ENCODE measurements around the gene DAPK2. TPM values are rescaled to one million over a fixed set of nuclear protein-coding genes. Genes with fewer than 3 reads are reported as not detected.
A peak's percentile ranks its signal among the peaks of the same experiment; 100 is the strongest.

Gene DAPK2
- total and polyA plus RNA-seq, 2 donors from 2014 or later: 3.0 to 3.8 TPM

DNA sequence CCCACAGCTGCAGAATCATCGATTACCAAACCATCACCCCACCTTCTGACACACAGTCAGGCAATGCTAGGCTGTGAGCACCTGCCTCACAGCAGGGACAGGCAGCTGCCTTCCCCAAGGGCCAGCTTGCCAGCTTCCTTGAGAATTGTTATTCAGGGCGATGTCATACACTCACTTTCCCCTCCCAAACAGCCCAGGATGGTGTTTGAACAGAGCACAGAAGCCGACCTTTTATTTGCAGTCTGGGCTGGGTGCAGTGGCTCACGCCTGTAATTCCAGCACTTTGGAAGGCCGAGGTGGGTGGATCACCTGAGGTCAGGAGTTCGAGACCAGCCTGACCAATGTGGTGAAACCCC is 128.0 kb downstream of the DAPK2 start:
- FAIRE-seq: no peak
- H3K9me3 ChIP-seq (ENCODE audit: control insufficient read depth in 2 of 3, insufficient read depth in 1 of 3, low read length in 3 of 3): no peaks in the 10 kb centered on the region
- no peak overlapping the region for H3K4me3 ChIP-seq (ENCODE audit: low read length in 3 of 3)
- H3K27me3 ChIP-seq (ENCODE audit: control insufficient read depth, insufficient read depth, low read length): no peaks in the 10 kb centered on the region
- no peak for DNase-seq
- H3K9ac ChIP-seq (ENCODE audit: low read length in 3 of 3): no peak overlapping the region
- H3K27ac ChIP-seq (ENCODE audit: low read depth in 2 of 2, low read length in 2 of 2): no peak overlapping the region
- intact Hi-C loops (cut with DNase I): no loop called here
- H3K36me3 ChIP-seq (ENCODE audit: control insufficient read depth in 2 of 3, insufficient read depth in 3 of 3, low read length in 3 of 3): no peaks in the 10 kb centered on the region
- TF ChIP-seq, protein P1, sequence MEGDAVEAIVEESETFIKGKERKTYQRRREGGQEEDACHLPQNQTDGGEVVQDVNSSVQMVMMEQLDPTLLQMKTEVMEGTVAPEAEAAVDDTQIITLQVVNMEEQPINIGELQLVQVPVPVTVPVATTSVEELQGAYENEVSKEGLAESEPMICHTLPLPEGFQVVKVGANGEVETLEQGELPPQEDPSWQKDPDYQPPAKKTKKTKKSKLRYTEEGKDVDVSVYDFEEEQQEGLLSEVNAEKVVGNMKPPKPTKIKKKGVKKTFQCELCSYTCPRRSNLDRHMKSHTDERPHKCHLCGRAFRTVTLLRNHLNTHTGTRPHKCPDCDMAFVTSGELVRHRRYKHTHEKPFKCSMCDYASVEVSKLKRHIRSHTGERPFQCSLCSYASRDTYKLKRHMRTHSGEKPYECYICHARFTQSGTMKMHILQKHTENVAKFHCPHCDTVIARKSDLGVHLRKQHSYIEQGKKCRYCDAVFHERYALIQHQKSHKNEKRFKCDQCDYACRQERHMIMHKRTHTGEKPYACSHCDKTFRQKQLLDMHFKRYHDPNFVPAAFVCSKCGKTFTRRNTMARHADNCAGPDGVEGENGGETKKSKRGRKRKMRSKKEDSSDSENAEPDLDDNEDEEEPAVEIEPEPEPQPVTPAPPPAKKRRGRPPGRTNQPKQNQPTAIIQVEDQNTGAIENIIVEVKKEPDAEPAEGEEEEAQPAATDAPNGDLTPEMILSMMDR (IDR thresholded peaks at IDR 0.05; ENCODE audit: borderline replicate concordance, extremely low read depth, insufficient read depth): no peak
- peaks cover 0 to 5% (median 0%) of the 10 kb centered on the region in 3 donors for H3K4me1 ChIP-seq (ENCODE audit: control insufficient read depth in 2 of 3, insufficient read depth in 2 of 3, low read depth in 1 of 3, low read length in 3 of 3)

DNA sequence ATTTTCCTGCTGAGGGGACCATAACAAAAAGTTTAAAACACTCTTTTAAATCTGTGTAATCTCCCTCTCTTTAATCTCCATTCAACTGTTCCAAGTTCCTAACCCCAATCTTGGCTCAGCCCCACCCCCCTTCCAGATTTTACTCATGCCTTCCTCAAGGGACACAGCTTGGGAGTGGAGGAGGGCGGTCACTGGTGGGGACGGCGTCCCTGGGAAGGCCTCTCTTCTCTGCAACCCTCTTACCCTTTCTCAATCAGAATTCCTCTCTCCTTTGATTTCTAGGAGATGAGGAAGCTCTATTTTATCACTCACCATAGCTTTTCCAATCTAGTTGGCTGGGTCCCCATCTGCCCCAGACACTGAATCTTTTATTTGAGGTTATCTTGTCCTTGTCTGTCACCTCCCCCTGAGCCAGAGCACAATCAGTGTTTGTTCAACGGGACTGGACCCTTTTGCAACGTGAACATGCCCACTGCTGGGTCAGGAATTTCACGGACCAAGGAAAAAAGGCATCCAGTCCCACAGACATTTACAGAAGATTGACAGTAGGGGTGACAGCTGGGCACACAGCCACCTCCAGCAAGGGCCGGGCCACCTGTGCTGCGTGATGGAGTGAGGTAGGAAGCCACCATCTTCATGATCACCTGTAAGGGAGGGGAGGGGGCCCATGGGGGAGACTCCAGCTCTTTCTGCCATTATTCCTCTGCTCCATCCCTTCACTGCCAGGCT is 128.5 kb downstream of the DAPK2 start:
- DNase-seq (no peak), FAIRE-seq (no peak)
- Histone ChIP-seq H3K36me3 (ENCODE audit: control insufficient read depth in 2 of 3, insufficient read depth in 3 of 3, low read length in 3 of 3) (no peaks in the 10 kb centered on the region), H3K4me1 (ENCODE audit: control insufficient read depth in 2 of 3, insufficient read depth in 2 of 3, low read depth in 1 of 3, low read length in 3 of 3) (peaks cover 0 to 5% (median 0%) of the 10 kb centered on the region in 3 donors), H3K4me3 (ENCODE audit: low read length in 3 of 3) (no peak overlapping the region), H3K27me3 (ENCODE audit: control insufficient read depth, insufficient read depth, low read length) (no peaks in the 10 kb centered on the region), H3K9me3 (ENCODE audit: control insufficient read depth in 2 of 3, insufficient read depth in 1 of 3, low read length in 3 of 3) (no peaks in the 10 kb centered on the region), H3K27ac (ENCODE audit: low read depth in 2 of 2, low read length in 2 of 2) (peak overlapping the region in 1 of 2 donors; percentile 34), H3K9ac (ENCODE audit: low read length in 3 of 3) (no peak overlapping the region)
- intact Hi-C loops (cut with DNase I): no loop called here
- TF ChIP-seq, protein P1 (IDR thresholded peaks at IDR 0.05; ENCODE audit: borderline replicate concordance, extremely low read depth, insufficient read depth): no peak

DNA sequence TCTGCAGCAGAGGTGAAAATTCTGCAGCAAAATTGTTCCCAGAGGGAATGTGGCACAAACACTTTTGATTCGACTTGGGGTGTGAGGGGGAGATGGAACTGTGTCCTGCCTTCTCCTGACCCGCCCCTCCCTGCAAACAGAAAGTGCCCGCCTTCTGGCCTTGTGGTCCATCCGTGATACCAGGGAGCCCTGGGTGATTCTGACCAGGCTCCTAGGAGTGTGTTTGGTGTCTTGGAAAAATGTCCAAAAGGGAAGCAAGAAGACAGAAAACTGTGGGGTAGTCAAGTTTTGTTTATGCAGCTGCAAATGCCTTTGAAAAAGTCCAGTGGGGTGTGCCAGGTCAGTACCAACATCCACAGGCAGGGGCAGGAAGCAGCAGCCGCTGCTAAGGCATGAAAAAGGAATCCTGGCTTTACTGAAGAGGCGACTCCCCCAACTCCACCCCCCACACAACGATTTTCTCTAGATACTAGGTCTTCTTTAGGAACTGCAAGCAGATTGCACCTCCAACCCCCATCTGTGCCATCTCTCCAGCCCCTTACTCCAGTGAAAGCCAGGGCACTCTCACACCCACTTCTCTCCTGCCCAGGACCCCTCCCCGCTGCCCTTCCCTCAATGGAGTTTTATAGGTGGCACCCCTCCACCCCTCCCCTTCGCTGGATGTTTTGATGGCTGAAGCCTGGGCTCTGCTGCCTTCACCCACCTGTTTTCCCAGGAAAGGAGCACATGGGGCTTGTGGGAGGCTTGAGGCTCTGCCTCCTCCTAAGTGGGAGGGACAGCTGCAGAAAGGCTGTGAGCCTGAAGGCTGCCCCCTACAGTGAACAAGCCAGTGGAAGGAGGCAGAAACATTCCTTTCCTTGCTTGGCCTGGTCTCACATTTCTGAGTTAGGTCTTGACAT is 130.2 kb downstream of the DAPK2 start:
- Histone ChIP-seq H3K4me3 (ENCODE audit: low read length in 3 of 3) (no peak overlapping the region), H3K9me3 (ENCODE audit: control insufficient read depth in 2 of 3, insufficient read depth in 1 of 3, low read length in 3 of 3) (no peaks in the 10 kb centered on the region), H3K4me1 (ENCODE audit: control insufficient read depth in 2 of 3, insufficient read depth in 2 of 3, low read depth in 1 of 3, low read length in 3 of 3) (peaks cover 0 to 5% (median 0%) of the 10 kb centered on the region in 3 donors), H3K36me3 (ENCODE audit: control insufficient read depth in 2 of 3, insufficient read depth in 3 of 3, low read length in 3 of 3) (no peaks in the 10 kb centered on the region), H3K9ac (ENCODE audit: low read length in 3 of 3) (no peak overlapping the region), H3K27me3 (ENCODE audit: control insufficient read depth, insufficient read depth, low read length) (no peaks in the 10 kb centered on the region), H3K27ac (ENCODE audit: low read depth in 2 of 2, low read length in 2 of 2) (no peak overlapping the region)
- intact Hi-C loops (cut with DNase I): no loop called here
- peak in 4 of 5 donors; percentile 81 to 89 (median 84) for DNase-seq
- TF ChIP-seq, protein P1 (IDR thresholded peaks at IDR 0.05; ENCODE audit: borderline replicate concordance, extremely low read depth, insufficient read depth): no peak
- no peak for FAIRE-seq

All from kidney (tissue), 14 donors.